ENCODE measurements around the gene SLC25A45. TPM values are rescaled to one million over a fixed set of nuclear protein-coding genes. Genes with fewer than 3 reads are reported as not detected.

Gene SLC25A45
- total RNA-seq, 1 donor = 12.6 TPM

GRCh38 chr11:65389294-65389980 is 7.0 kb upstream of the SLC25A45 start:
- H3K27me3 ChIP-seq (ENCODE audit: insufficient read depth, low read length) = no peaks in the 10 kb centered on the region
- H3K4me3 ChIP-seq (ENCODE audit: low read length) = no peak overlapping the region
- H3K4me1 ChIP-seq (ENCODE audit: insufficient read depth, low read length) = peaks cover 61% of the 10 kb centered on the region
- H3K9me3 ChIP-seq (ENCODE audit: low read depth, low read length) = no peaks in the 10 kb centered on the region

- Histone ChIP-seq H3K9me3 (ENCODE audit: low read depth, low read length) (no peaks in the 10 kb centered on the region), H3K4me1 (ENCODE audit: insufficient read depth, low read length) (peaks cover 68% of the 10 kb centered on the region), H3K4me3 (ENCODE audit: low read length) (no peak overlapping the region), H3K27me3 (ENCODE audit: insufficient read depth, low read length) (no peaks in the 10 kb centered on the region)
Measured at GRCh38 chr11:65388731-65389130, 6.3 kb upstream of the SLC25A45 start.

- H3K9me3 ChIP-seq (ENCODE audit: low read depth, low read length) = no peaks in the 10 kb centered on the region
- H3K4me3 ChIP-seq (ENCODE audit: low read length) = peak within 1 kb of the TSS; percentile 72
- no peaks in the 10 kb centered on the region for H3K27me3 ChIP-seq (ENCODE audit: insufficient read depth, low read length)
- peaks cover 88% of the 10 kb centered on the region for H3K4me1 ChIP-seq (ENCODE audit: insufficient read depth, low read length)
Measured at GRCh38 chr11:65386307-65387140, 4.1 kb upstream of the SLC25A45 start, which contains the start of gene FRMD8. Gene FRMD8 (plus strand): TSS chr11:65386637. CDS start chr11:65387037, 400 bp downstream.

GRCh38 chr11:65384301-65384889 is 1.9 kb upstream of the SLC25A45 start:
- Histone ChIP-seq H3K4me3 (ENCODE audit: low read length) (no peak overlapping the region), H3K27me3 (ENCODE audit: insufficient read depth, low read length) (no peaks in the 10 kb centered on the region), H3K9me3 (ENCODE audit: low read depth, low read length) (no peaks in the 10 kb centered on the region)

GRCh38 chr11:65383778-65384177 is 1.3 kb upstream of the SLC25A45 start:
- Histone ChIP-seq H3K4me1 (ENCODE audit: insufficient read depth, low read length) (peaks cover 77% of the 10 kb centered on the region), H3K4me3 (ENCODE audit: low read length) (no peak overlapping the region)

More at GRCh38 chr11:65384301-65384889, 1.9 kb upstream of the SLC25A45 start:
- peaks cover 83% of the 10 kb centered on the region for H3K4me1 ChIP-seq (ENCODE audit: insufficient read depth, low read length)

GRCh38 chr11:65382804-65383368 is 440 bp upstream of the SLC25A45 start:
- Histone ChIP-seq H3K9me3 (ENCODE audit: low read depth, low read length) (no peaks in the 10 kb centered on the region), H3K4me3 (ENCODE audit: low read length) (peak overlapping the region; percentile 50), H3K27me3 (ENCODE audit: insufficient read depth, low read length) (no peaks in the 10 kb centered on the region), H3K4me1 (ENCODE audit: insufficient read depth, low read length) (peaks cover 77% of the 10 kb centered on the region)

More at GRCh38 chr11:65383778-65384177, 1.3 kb upstream of the SLC25A45 start:
- H3K9me3 ChIP-seq (ENCODE audit: low read depth, low read length) = no peaks in the 10 kb centered on the region
- no peaks in the 10 kb centered on the region for H3K27me3 ChIP-seq (ENCODE audit: insufficient read depth, low read length)

GRCh38 chr11:65381716-65382032 is 772 bp downstream of the SLC25A45 start:
- Histone ChIP-seq H3K4me3 (ENCODE audit: low read length) (peak overlapping the region; percentile 50), H3K4me1 (ENCODE audit: insufficient read depth, low read length) (peaks cover 73% of the 10 kb centered on the region), H3K27me3 (ENCODE audit: insufficient read depth, low read length) (no peaks in the 10 kb centered on the region), H3K9me3 (ENCODE audit: low read depth, low read length) (no peaks in the 10 kb centered on the region)

GRCh38 chr11:65380460-65381119 is 1.9 kb downstream of the SLC25A45 start:
- H3K4me1 ChIP-seq (ENCODE audit: insufficient read depth, low read length) = peaks cover 65% of the 10 kb centered on the region
- H3K27me3 ChIP-seq (ENCODE audit: insufficient read depth, low read length) = no peaks in the 10 kb centered on the region
- no peaks in the 10 kb centered on the region for H3K9me3 ChIP-seq (ENCODE audit: low read depth, low read length)
- no peak overlapping the region for H3K4me3 ChIP-seq (ENCODE audit: low read length)

- no peak overlapping the region for H3K4me3 ChIP-seq (ENCODE audit: low read length)
- no peaks in the 10 kb centered on the region for H3K9me3 ChIP-seq (ENCODE audit: low read depth, low read length)
- no peaks in the 10 kb centered on the region for H3K27me3 ChIP-seq (ENCODE audit: insufficient read depth, low read length)
- H3K4me1 ChIP-seq (ENCODE audit: insufficient read depth, low read length) = peaks cover 58% of the 10 kb centered on the region
Measured at GRCh38 chr11:65379698-65380459, 2.6 kb downstream of the SLC25A45 start.

- H3K27me3 ChIP-seq (ENCODE audit: insufficient read depth, low read length) = no peaks in the 10 kb centered on the region
- H3K9me3 ChIP-seq (ENCODE audit: low read depth, low read length) = no peaks in the 10 kb centered on the region
- no peak overlapping the region for H3K4me3 ChIP-seq (ENCODE audit: low read length)
- peaks cover 50% of the 10 kb centered on the region for H3K4me1 ChIP-seq (ENCODE audit: insufficient read depth, low read length)
Measured at GRCh38 chr11:65378928-65379638, 3.4 kb downstream of the SLC25A45 start.

GRCh38 chr11:65378208-65378927 is 4.1 kb downstream of the SLC25A45 start:
- Histone ChIP-seq H3K27me3 (ENCODE audit: insufficient read depth, low read length) (no peaks in the 10 kb centered on the region), H3K4me3 (ENCODE audit: low read length) (no peak overlapping the region), H3K9me3 (ENCODE audit: low read depth, low read length) (no peaks in the 10 kb centered on the region), H3K4me1 (ENCODE audit: insufficient read depth, low read length) (peaks cover 43% of the 10 kb centered on the region)

- H3K27me3 ChIP-seq (ENCODE audit: insufficient read depth, low read length) = no peaks in the 10 kb centered on the region
- H3K4me1 ChIP-seq (ENCODE audit: insufficient read depth, low read length) = peaks cover 37% of the 10 kb centered on the region
- no peaks in the 10 kb centered on the region for H3K9me3 ChIP-seq (ENCODE audit: low read depth, low read length)
- no peak overlapping the region for H3K4me3 ChIP-seq (ENCODE audit: low read length)
Measured at GRCh38 chr11:65377777-65378176, 4.7 kb downstream of the SLC25A45 start.

- H3K27me3 ChIP-seq (ENCODE audit: insufficient read depth, low read length) = no peaks in the 10 kb centered on the region
- H3K4me1 ChIP-seq (ENCODE audit: insufficient read depth, low read length) = peaks cover 32% of the 10 kb centered on the region
- no peaks in the 10 kb centered on the region for H3K9me3 ChIP-seq (ENCODE audit: low read depth, low read length)
- no peak overlapping the region for H3K4me3 ChIP-seq (ENCODE audit: low read length)
Measured at GRCh38 chr11:65377036-65377435, 5.4 kb downstream of the SLC25A45 start.

Measured in mononuclear cell (primary cell).